ENCODE measurements around the gene GINS1. TPM values are rescaled to one million over a fixed set of nuclear protein-coding genes. Genes with fewer than 3 reads are reported as not detected.

Gene GINS1
- total and polyA plus RNA-seq, 2 of the 8 experiments (the other 6 are each of a cell fraction or from before 2014, with no cell fraction given): 44.7 to 68.4 TPM

DNA sequence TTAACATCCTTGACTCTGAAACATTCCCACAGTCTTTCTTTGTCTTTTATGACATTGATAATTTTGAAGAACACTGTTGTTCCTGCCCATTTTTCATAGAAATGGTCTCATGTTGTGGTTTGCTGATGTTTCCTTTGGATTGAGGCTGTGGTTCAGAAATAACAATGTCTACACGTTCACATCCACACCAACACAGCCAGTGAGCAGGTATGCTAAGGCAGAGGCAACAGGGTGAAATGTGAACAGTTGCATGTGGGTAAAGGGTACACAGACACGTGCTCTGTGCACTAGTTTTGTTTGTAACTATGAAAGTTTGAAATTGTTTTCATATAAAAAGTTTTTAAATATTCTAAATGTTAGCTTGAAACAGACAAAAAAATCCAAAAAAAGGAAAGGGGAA is 78.4 kb downstream of the GINS1 start:
- Histone ChIP-seq H3K4me2 (ENCODE audit: insufficient read depth in 1 of 2, low read depth in 2 of 2, low read length in 2 of 2) (no peak overlapping the region), H3K79me2 (ENCODE audit: control insufficient read depth in 1 of 2, insufficient read depth in 2 of 2, low read length in 2 of 2) (no peaks in the 10 kb centered on the region), H2BK15ac (ENCODE audit: low read length) (no peak overlapping the region), H3K4me1 (replicated peaks in 1 of 4; ENCODE audit: control insufficient read depth in 3 of 4, insufficient read depth in 4 of 4, low read length in 3 of 4) (peaks cover 0 to 18% (median 11%) of the 10 kb centered on the region in 4 experiments; a peak in 6 of 7 replicates), H4K91ac (replicated peaks; ENCODE audit: insufficient read length, low read length) (no peak overlapping the region), H4K8ac (ENCODE audit: extremely low read depth, insufficient read depth, low read length) (no peak overlapping the region), H3K23ac (ENCODE audit: insufficient read length) (no peak overlapping the region), H3K4ac (replicated peaks; ENCODE audit: insufficient read length, low read depth, low read length) (no peak overlapping the region), H3K9me3 (ENCODE audit: insufficient read depth in 2 of 2, low read depth in 1 of 2, low read length in 1 of 2) (no peaks in the 10 kb centered on the region), H3K27me3 (replicated peaks in 1 of 4; ENCODE audit: control insufficient read depth in 3 of 4, extremely low read depth in 1 of 4, insufficient read depth in 3 of 4, low read length in 3 of 4) (no peaks in the 10 kb centered on the region), H3K14ac (ENCODE audit: insufficient read length) (no peak overlapping the region), H3K79me1 (ENCODE audit: low read depth, low read length) (no peaks in the 10 kb centered on the region), H3K9ac (replicated peaks in 1 of 4; ENCODE audit: extremely low read depth in 1 of 4, low read depth in 3 of 4, low read length in 3 of 4) (no peak overlapping the region), H3K36me3 (ENCODE audit: control insufficient read depth in 2 of 4, insufficient read depth in 4 of 4, low read length in 3 of 4) (peaks cover 2 to 15% (median 9%) of the 10 kb centered on the region in 4 experiments; a peak in 4 of 8 replicates), H3K23me2 (ENCODE audit: low read depth, low read length) (no peaks in the 10 kb centered on the region), H2AK5ac (ENCODE audit: low read depth, low read length) (no peak overlapping the region), H2BK120ac (replicated peaks; ENCODE audit: low read depth, low read length) (no peak overlapping the region), H4K5ac (ENCODE audit: insufficient read length, low read depth, low read length) (no peak overlapping the region), H2BK20ac (ENCODE audit: low read length) (no peak overlapping the region), H3K56ac (replicated peaks; ENCODE audit: insufficient read length, low read depth, low read length) (no peak overlapping the region), H3K4me3 (ENCODE audit: extremely low read depth in 1 of 4, insufficient read depth in 2 of 4, low read depth in 3 of 4, low read length in 4 of 4) (no peak overlapping the region), H2BK12ac (ENCODE audit: low read depth, low read length) (no peak overlapping the region), H3K27ac (ENCODE audit: low read depth, low read length) (no peak overlapping the region), H2AFZ (ENCODE audit: low read length) (no peak overlapping the region), H2BK5ac (ENCODE audit: low read depth, low read length) (no peak overlapping the region), H3K18ac (ENCODE audit: extremely low read depth, low read length) (no peak overlapping the region), H4K20me1 (replicated peaks in 1 of 2; ENCODE audit: control insufficient read depth in 1 of 2, insufficient read depth in 2 of 2, low read length in 2 of 2) (peaks cover 0 to 2% of the 10 kb centered on the region in 2 experiments)
- 83% methylated on average over 2 of the region's 2 CpGs; no CpG with 5 or more reads in 1 of the 2 experiments for WGBS, 2 experiments (ENCODE audit: extremely low coverage in 1 of 2, insufficient coverage in 1 of 2, insufficient read length in 1 of 2, insufficient replicate concordance in 2 of 2, low coverage in 1 of 2, low lambda C conversion rate in 2 of 2, missing lambda C conversion rate in 1 of 2)
- CTCF ChIA-PET (ENCODE audit: partially characterized antibody): no interaction called here
- DNase-seq (ENCODE audit: low read depth in 1 of 2, low spot score in 2 of 2): no peak
- POLR2A ChIA-PET (ENCODE audit: partially characterized antibody): interaction anchor here (1.0 to 1.1 kb wide), 3 partner anchors 9 to 36 kb away, joined by 3 to 4 read pairs (median 3); no protein-coding TSS in a partner anchor
- FAIRE-seq: no peak
- TF ChIP-seq HDAC6 (IDR thresholded peaks at IDR 0.05; ENCODE audit: low read depth, low read length): no peak

Data from H1 (cell line).